GM18951 (cell line): ENCODE data around the gene NELL2.
"Not testable (repeated sequence)": the region's sequence is repeated elsewhere in the genome, so short reads cannot be mapped to it uniquely, and the experiment has no call there.

Experiments
- POLR2A ChIP-seq: IDR thresholded peaks from 4 replicates; pipeline ENCODE4 v1.6.1; 2011; ENCODE audit warnings: mild to moderate bottlenecking; ENCODE audit not compliant: insufficient read length, insufficient read depth; ENCODE audit errors: extremely low read depth
- in situ Hi-C: fragments of 300-500 bp; cut with MboI; formaldehyde crosslinking; loops from one replicate; pipeline ENCODE4 v1.12.0; 2022; ENCODE audit warnings: low sequenced_read_pairs, mixed read lengths, inconsistent platforms; ENCODE audit not compliant: unreplicated experiment

Gene NELL2

DNA sequence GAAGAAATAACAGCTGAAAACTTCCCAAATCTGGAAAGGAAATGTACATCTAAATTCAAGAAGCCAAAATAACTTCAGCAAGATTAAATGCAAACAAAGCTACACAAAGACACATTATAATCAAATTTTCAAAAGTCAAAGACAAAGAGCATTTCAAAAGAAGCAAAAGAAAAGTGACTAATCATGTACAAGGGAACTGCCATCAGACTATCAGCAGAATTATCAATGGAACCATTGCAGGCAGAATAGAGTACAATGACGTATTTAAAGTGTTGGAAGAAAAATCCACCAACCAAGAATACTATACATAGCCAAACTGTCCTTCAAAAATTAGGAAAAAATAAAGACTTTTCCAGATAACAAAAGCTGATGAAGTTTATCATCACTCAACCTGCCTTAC is 147.5 kb downstream of the NELL2 start:
- TF ChIP-seq POLR2A = no peak
- in situ Hi-C loops = no loop called here

DNA sequence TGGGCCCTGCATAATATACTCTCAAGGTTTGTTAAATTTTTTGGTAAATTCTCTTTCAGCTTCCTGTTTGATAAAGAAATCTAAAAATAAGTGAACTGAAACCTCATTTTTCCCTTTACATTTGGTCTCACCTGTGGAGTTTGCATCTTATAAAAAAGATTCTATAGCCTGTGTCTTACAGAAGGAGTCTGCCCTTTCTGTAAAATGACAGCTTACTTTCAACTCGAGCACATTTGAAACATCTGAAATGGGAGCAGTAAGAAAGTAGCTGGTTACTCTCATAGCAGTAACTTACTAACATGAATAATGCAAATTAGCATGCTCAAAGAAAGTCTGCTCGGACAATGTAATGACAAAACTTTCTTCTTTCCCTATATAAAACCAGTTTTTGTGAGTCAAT is 155.8 kb downstream of the NELL2 start:
- in situ Hi-C loops = no loop called here
- no peak for TF ChIP-seq POLR2A

DNA sequence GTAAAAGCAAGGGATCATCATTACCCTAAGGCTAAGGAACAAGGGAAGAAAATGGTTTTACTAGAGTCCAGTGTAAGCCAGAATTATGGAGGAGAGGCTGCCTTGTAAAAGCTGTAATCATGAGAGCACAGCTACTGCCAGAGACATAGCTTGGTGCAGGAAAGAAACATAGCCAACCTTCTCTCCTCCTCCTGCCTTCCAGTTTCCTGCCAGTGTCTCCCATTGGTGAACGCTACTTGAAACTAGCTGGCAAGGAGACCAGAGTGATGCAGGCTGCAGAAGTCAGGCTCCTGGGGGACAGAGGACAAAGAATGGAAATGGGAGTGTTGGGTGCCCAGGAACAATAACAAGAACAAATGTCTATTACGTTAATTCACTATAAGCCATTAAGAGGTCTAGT is 158.5 kb downstream of the NELL2 start:
- no peak for TF ChIP-seq POLR2A
- in situ Hi-C loops = no loop called here

DNA sequence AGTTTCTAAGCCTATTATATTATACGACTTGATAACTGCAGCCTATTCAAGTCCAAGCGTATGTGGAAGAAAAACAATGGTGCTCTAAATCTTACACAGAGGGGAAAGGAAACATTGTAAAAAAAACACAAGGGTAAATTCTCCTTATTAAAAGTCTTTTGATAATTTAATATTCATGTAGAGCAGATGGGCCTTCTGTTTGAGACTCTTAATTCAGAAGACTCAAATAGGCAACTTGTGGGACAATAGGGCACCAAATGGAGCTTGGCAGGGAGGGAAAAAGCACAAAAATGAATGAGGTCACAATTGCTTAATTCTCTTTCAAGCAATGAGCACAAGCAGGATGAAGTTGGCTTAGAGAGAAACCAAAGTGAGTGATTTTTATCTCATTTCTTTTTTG is 159.4 kb downstream of the NELL2 start:
- in situ Hi-C loops = no loop called here
- no peak for TF ChIP-seq POLR2A

DNA sequence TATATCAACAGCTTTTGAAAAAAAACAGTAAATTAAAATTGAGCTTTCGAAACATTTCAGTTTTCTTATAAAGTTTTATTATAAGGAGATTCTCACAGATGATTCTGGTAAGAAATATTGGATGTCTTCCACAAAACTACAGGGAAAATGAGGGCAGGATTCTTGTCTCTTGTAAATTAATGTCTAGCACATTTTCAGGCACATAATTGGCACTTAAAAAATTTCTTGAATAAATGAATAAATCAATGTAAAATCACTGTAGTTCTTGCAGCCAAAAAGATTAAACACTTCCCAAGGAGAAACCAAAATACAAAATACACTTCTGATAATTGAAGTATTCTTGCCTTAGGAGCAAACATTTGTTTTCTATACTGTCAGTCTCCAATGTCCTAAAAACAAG is 164.4 kb downstream of the NELL2 start:
- TF ChIP-seq POLR2A = no peak
- in situ Hi-C loops = no loop called here

DNA sequence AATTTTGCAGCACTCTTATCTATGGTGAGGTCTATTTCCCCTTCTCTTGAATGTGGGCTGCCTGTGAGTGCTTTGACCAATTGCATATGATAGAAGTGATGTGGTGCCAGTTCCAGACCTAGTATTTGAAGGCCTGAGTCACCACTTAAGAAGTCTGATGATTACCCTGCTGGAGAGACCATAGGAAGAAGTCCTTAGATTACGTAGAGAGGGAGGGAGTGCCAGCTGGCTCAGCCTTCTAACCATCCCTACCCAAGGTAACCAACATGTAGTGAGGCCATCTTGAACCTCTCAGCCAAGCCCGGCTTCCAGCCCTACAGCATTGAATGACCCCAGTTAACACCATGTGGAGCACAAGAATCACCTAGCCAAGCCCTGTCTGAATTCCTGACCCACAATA is 166.9 kb downstream of the NELL2 start:
- in situ Hi-C loops = no loop called here
- TF ChIP-seq POLR2A = no peak

DNA sequence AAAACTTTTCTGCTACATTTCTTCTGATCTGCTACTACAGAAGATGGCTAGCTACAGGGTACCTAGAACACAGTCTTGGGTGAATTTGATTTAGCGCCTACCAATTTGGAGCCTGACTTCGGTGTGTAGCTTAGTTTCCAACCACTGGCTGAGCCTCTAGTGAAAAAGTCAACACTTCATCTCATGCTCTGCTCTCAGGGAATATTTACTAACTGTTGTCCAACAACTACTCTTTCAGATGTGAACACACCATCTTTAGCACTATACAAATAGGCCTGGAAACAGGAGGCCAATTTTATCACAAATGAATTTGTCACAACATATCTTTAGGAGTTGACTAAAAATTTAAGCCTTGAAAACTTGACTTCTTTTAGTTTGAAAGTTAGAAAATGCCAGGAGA is 167.9 kb downstream of the NELL2 start:
- in situ Hi-C loops = no loop called here
- TF ChIP-seq POLR2A = no peak

DNA sequence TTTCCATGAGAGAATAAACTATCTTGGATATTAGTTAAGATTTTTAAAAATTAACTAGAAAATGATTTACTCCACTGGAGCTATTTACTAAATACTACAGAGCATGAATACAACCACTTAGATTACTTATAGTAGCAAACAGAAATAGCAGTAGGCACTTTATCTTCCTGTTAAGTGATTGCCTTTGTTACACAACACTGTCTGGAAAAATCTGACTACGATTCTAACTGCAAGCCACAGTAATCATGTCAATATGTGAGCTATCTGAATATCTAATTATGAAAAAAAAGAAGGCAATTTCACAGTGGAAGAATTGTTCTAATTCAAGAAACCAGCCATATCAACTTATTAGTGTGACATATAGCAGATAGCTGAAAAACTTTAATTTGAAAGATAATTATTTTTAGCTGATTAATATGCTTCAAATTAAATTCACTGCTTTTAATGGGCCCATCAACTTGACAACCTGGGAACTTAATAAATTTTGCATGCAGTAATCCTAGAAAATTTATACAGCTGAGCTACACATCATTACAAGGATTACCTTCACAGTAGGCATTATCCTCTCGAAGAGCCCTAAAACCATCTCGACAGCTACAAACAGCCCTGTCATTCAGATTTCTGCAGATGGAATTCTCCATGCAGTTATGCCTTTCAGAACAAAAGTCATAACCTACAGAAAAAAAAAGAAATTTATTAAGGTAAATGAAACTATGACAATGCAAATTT is 172.8 kb downstream of the NELL2 start:
- in situ Hi-C loops = no loop called here
- TF ChIP-seq POLR2A = no peak

DNA sequence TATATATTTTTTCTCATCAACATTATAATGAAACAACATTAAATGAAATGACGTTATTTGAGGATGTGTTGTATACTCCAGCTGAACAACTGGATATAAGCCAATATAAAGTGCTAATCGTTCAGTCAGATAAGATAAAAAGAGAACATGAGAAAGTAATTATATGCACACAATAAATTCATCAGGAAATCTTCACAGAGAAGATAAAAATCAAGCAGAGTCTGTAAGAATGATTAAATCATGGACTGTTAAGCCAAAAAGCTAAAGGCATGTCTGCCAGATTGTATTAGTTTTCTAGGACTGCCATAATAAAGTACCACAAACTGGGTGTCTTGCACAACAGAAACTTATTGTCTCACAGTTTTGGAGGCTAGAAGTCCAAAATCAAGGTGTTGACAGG is 178.6 kb downstream of the NELL2 start:
- TF ChIP-seq POLR2A = no peak
- in situ Hi-C loops = no loop called here

DNA sequence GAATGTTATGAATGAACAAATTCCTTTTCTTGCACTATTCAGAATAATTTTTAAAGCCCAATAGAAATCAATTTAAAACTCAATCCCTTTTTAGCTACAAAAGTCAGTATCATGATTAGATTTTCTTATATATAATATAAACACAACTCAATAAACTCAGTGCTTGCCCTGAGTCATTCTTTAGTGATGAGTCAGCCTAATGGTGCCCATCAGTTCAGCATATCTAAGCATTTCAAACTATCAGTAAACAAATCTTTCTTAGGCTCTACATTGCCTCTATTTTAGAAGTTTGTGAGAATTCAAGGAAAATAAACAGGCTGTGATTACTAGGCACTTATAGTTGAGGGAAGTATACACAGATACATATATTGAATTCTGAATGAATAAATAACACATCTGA is 179.6 kb downstream of the NELL2 start:
- in situ Hi-C loops = no loop called here
- no peak for TF ChIP-seq POLR2A

DNA sequence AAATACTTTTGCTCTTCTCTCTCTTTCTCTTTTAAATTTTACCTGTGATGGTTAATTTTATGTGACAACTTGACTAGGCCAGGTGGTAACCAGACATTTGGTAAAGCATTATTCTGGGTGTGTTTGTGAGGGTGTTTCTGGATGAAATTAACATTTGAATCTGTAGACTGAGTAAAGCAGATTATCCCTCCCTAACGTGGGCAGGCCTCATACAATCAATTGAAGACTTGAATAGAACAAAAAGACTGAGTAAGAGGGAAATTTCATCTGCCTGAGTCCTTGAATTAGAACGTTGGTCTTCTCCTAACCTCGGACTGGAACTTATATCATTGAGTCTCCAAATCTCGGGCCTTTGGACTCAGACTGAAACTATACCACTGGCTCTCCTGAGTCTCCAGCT is 182.1 kb downstream of the NELL2 start:
- TF ChIP-seq POLR2A = no peak
- in situ Hi-C loops = no loop called here

DNA sequence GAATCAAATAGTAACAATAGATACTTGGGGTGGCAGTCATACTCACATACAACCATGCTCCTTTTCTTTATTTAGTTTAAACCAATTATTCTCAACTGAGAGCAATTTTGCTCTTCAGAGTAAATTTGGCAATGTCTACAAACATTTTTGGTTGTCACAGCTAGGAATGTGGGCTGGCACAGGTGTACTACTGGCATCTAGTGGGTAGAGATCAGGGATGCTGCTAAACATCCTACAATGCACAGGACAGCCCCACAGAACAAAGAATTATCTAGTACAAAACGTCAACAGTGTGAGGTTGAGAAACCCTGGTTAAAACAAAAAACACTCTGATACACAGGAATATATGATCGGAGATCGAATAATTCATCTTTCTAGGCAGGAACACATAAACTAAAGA is 186.5 kb downstream of the NELL2 start:
- in situ Hi-C loops = no loop called here
- TF ChIP-seq POLR2A = no peak

DNA sequence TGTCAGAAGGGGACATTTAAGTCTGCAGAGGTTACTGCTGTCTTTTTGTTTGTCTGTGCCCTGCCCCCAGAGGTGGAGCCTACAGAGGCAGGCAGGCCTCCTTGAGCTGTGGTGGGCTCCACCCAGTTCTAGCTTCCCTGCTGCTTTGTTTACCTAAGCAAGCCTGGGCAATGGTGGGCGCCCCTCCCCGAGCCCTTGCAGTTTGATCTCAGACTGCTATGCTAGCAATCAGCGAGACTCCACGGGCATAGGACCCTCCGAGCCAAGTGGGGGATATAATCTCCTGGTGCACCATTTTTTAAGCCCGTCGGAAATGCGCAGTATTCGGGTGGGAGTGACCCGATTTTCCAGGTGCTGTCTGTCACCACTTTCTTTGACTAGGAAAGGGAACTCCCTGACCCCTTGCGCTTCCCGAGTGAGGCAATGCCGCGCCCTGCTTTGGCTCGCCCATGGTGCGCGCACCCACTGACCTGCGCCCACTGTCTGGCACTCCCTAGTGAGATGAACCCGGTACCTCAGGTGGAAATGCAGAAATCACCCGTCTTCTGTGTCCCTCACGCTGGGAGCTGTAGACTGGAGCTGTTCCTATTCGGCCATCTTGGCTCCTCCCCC is 189.2 kb downstream of the NELL2 start:
- in situ Hi-C loops = not testable (repeated sequence)

DNA sequence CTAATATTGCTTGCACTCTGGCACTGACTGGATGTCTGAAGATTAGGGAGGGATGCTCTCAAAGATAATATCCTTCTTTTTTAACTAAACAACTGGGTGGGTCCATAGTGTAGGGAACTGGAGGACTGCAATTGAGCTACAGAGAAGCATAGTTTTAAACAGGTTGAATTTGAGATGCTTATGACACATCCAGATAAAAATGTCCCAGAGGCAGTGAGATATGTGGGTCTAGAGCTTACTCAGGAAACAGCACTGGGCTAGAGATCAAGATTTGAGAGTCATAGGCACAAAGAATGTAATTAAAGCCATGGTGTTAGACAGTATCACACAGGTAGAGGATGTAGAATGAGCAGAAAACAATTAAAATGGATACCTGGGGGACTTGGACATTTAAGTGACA is 198.4 kb downstream of the NELL2 start:
- in situ Hi-C loops = no loop called here
- TF ChIP-seq POLR2A = no peak
